Gastrocnemius medialis (tissue), 4 donors: ENCODE results near the gene SAP30L. TPM values are rescaled to one million over a fixed set of nuclear protein-coding genes. Genes with fewer than 3 reads are reported as not detected.

Experiments used
- ATAC-seq, 2 donors: fragments of 150-250 bp; one replicate each; pipeline ENCODE4 v1.9.1; 2016
- DNase-seq, 2 donors: peaks; one replicate each; pipeline ENCODE4 v3.0.0-alpha.2; 2019
- H3K27ac ChIP-seq, 4 donors: fragments of 200-600 bp; sonication (generic); 1 replicate in 1 of 4; 2 replicates in 3 of 4; pipeline ENCODE4 v1.5.1; 2016 to 2018; ENCODE audit warnings: mild to moderate bottlenecking in 2 of 4, moderate library complexity in 1 of 4
- H3K27me3 ChIP-seq, 3 donors: fragments of 200-600 bp; sonication (generic) in 2 of 3; 1 replicate in 1 of 3; 2 replicates in 2 of 3; pipeline versions ENCODE4 v1.5.1 to v1.6.0; 2016 to 2019; ENCODE audit warnings: mild to moderate bottlenecking in 1 of 3, moderate library complexity in 1 of 3
- H3K36me3 ChIP-seq, 2 donors: fragments of 200-600 bp; sonication (generic) in 1 of 2; one replicate each; pipeline ENCODE4 v1.5.1; 2017 to 2018
- H3K4me1 ChIP-seq, 2 donors: fragments of 200-600 bp; sonication (generic) in 1 of 2; one replicate each; pipeline ENCODE4 v1.5.1; 2016 to 2017; ENCODE audit warnings: mild to moderate bottlenecking in 2 of 2
- H3K4me3 ChIP-seq, 4 donors: fragments of 200-600 bp; sonication (generic) in 3 of 4; 1 replicate in 1 of 4; 2 replicates in 3 of 4; pipeline ENCODE4 v1.5.1; 2016 to 2019; ENCODE audit warnings: mild to moderate bottlenecking in 2 of 4
- H3K9me3 ChIP-seq, 3 donors: fragments of 200-600 bp; sonication (generic) in 2 of 3; 1 replicate in 1 of 3; 2 replicates in 2 of 3; pipeline ENCODE4 v1.5.1; 2016 to 2019
- CTCF ChIP-seq, 5 experiments: fragments of 450-650 bp in 3 of 5; fragments of 200-600 bp in 2 of 5; sonication (generic) in 2 of 5; IDR thresholded peaks in 4 of 5; conservative IDR thresholded peaks in 1 of 5; 1 replicate in 4 of 5; 2 replicates in 1 of 5; pipeline ENCODE4 v1.5.1; 2016 to 2019; ENCODE audit warnings: antibody characterized with exemption in 5 of 5, mild to moderate bottlenecking in 3 of 5, moderate library complexity in 3 of 5
- POLR2A ChIP-seq, 2 donors: fragments of 450-650 bp; IDR thresholded peaks; one replicate each; pipeline ENCODE4 v1.6.1; 2017; ENCODE audit warnings: antibody characterized with exemption in 2 of 2, mild to moderate bottlenecking in 2 of 2, moderate library complexity in 2 of 2
- in situ Hi-C, 4 donors: fragments of 200-750 bp; cut with MboI; loops; one replicate each; pipeline versions ENCODE4 v1.15.0 to v1.8.0; 2017; ENCODE audit warnings: low sequenced_read_pairs in 4 of 4
- intact Hi-C: fragments of 100-400 bp; cut with DNase I; formaldehyde crosslinking; loops from one replicate; pipeline ENCODE4 v1.15.1; 2023; ENCODE audit warnings: low total_unique reads
- total RNA-seq, 4 donors: library from RNA; depleted of rRNA; stranded (reverse); fragments of >200 nt; gene quantifications; one replicate each; pipeline versions ENCODE4 v1.1.0 to v1.2.3, GENCODE V29; 2016

The SAP30L gene
- total RNA-seq, 4 donors from 2014 or later, result 18.8 to 35.6 (median 25.5) TPM

DNA sequence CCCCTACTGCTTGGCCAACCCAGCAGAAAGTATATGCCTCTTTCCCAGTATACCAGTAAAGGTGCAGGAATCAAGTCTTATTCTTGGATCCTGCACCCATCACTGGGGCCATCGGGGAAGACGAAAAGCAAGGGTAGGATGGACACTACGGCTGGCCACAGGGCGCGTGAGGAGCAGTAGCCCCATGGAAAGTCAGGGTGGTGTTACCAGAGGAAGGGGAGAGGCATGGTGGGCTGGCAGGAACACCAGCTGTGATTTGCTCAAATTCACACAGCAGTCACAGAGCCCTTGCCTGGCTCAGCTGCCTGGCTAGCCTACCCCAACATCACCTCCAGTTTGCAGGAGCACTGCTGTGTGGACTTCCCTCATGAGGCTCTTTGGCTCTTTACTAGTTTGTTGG is 34.5 kb upstream of the SAP30L start:
- H3K9me3 ChIP-seq, result no peaks in the 10 kb centered on the region
- in situ Hi-C loops (loop anchor here in 1 of 4 donors (25.0 kb wide), 1 partner anchor 224 kb away; the partner anchor contains the start of gene GALNT10), intact Hi-C loops (no loop called here)
- H3K27me3 ChIP-seq, result no peaks in the 10 kb centered on the region
- TF ChIP-seq CTCF (IDR thresholded peaks at IDR 0.05 in 4 of 5, conservative IDR thresholded peaks at IDR 0.05 in 1 of 5), result no peak
- no peak for TF ChIP-seq POLR2A (IDR thresholded peaks at IDR 0.05)
- H3K4me3 ChIP-seq, result no peak overlapping the region
- ATAC-seq (no peak), DNase-seq (peak in 1 of 2 donors; percentile 0)
- peaks cover 0 to 5% of the 10 kb centered on the region in 2 donors for H3K36me3 ChIP-seq
- H3K27ac ChIP-seq, result no peak overlapping the region
- H3K4me1 ChIP-seq, result no peaks in the 10 kb centered on the region

DNA sequence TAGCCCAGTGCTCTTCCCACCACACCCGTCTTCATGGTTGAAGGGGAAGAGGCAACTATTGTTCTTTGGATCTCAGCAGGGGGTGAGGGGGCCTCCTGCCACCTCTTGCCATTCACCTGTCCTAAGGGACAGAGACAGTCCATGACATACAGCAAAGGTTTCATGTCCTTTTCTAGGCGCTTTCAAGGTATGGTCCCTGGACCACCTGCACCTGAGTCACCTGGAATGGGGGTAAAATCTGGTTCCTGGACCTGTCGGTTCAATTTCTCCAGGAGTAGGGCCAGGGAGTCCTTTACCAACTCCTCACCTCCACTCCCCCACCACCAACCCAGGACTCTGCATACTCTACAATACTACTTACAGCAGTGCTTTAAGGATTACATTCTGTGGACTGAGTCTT is 33.5 kb upstream of the SAP30L start:
- no peaks in the 10 kb centered on the region for H3K4me1 ChIP-seq
- no peak overlapping the region for H3K4me3 ChIP-seq
- H3K36me3 ChIP-seq, result peaks cover 0 to 13% of the 10 kb centered on the region in 2 donors
- no peaks in the 10 kb centered on the region for H3K9me3 ChIP-seq
- peak in 1 of 2 donors; percentile 1 for DNase-seq
- ATAC-seq, result no peak
- H3K27me3 ChIP-seq, result no peaks in the 10 kb centered on the region
- no peak overlapping the region for H3K27ac ChIP-seq
- intact Hi-C loops, result no loop called here
- TF ChIP-seq POLR2A (IDR thresholded peaks at IDR 0.05), result no peak
- no peak for TF ChIP-seq CTCF (IDR thresholded peaks at IDR 0.05 in 4 of 5, conservative IDR thresholded peaks at IDR 0.05 in 1 of 5)
- in situ Hi-C loops, result loop anchor here in 1 of 4 donors (25.0 kb wide), 1 partner anchor 225 kb away; the partner anchor contains the start of gene GALNT10

GRCh38 chr5:154412925-154413324 is 32.9 kb upstream of the SAP30L start:
- H3K9me3 ChIP-seq, result no peaks in the 10 kb centered on the region
- H3K27ac ChIP-seq, result no peak overlapping the region
- no peak for TF ChIP-seq CTCF (IDR thresholded peaks at IDR 0.05 in 4 of 5, conservative IDR thresholded peaks at IDR 0.05 in 1 of 5)
- TF ChIP-seq POLR2A (IDR thresholded peaks at IDR 0.05), result no peak
- DNase-seq (peak in 1 of 2 donors; percentile 1), ATAC-seq (no peak)
- no peak overlapping the region for H3K4me3 ChIP-seq
- H3K36me3 ChIP-seq, result peaks cover 0 to 13% of the 10 kb centered on the region in 2 donors
- intact Hi-C loops (no loop called here), in situ Hi-C loops (loop anchor here in 1 of 4 donors (25.0 kb wide), 1 partner anchor 226 kb away; the partner anchor contains the start of gene GALNT10)
- no peaks in the 10 kb centered on the region for H3K27me3 ChIP-seq
- no peaks in the 10 kb centered on the region for H3K4me1 ChIP-seq

DNA sequence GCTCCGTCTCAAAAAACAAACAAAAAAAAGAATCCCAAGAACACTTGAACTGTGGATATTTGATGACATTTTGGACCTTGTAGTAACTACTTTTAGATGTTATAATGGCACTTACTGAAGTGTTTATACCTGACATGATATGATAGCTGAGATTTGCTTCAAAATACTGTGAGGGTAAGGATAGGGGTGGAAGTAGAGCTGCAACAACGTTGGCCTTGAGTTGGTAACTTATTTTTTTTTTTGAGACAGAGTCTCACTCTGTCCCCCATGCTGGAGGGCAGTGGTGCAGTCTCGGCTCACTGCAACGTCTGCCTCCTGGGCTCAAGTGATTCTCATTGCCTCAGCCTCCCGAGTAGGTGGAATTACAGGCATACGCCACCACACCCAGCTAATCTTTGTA is 30.7 kb upstream of the SAP30L start:
- H3K36me3 ChIP-seq, result peaks cover 0 to 13% of the 10 kb centered on the region in 2 donors
- ATAC-seq, result no peak
- DNase-seq, result no peak
- intact Hi-C loops, result no loop called here
- no peaks in the 10 kb centered on the region for H3K9me3 ChIP-seq
- no peak for TF ChIP-seq POLR2A (IDR thresholded peaks at IDR 0.05)
- TF ChIP-seq CTCF (IDR thresholded peaks at IDR 0.05 in 4 of 5, conservative IDR thresholded peaks at IDR 0.05 in 1 of 5), result no peak
- in situ Hi-C loops, result loop anchor here in 1 of 4 donors (25.0 kb wide), 1 partner anchor 228 kb away; the partner anchor contains the start of gene GALNT10
- H3K4me3 ChIP-seq, result no peak overlapping the region
- no peaks in the 10 kb centered on the region for H3K27me3 ChIP-seq
- H3K4me1 ChIP-seq, result no peaks in the 10 kb centered on the region
- H3K27ac ChIP-seq, result no peak overlapping the region
